NCI-H1105 treated with DMSO at 0.1 percent for 48 hours (cell line): ENCODE measurements around the gene CCDC183.
"Not testable (repeated sequence)": the region's sequence is repeated elsewhere in the genome, so short reads cannot be mapped to it uniquely, and the experiment has no call there.

Experiments used
- DNase-seq: peaks from one replicate; lab custom pipeline; 2025; lab: John Stamatoyannopoulos, UW

CCDC183 gene

GRCh38 chr9:136825295-136826187, 29.4 kb downstream of the CCDC183 start:
- no peak for DNase-seq

DNA sequence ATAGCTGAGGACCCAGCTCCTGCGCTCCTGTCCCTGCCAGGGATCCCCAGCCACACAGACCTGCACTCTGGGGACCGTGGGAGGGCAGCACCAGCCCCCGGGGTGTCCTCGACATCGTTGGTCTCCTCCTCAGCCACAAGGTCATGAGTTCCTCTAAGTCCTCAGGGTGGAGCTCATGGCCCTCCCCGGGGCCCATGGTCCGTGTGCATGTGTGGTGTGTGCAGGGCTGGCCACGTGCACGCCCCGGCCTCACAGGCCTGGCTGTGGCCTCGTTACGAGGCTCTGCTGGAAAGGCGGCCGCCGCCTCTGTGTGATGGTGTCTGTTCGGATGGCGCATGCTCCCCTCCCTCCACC, 30.0 kb downstream of the CCDC183 start:
- no peak for DNase-seq

- DNase-seq = no peak
Observed at GRCh38 chr9:136826703-136827582, 30.8 kb downstream of the CCDC183 start.

DNA sequence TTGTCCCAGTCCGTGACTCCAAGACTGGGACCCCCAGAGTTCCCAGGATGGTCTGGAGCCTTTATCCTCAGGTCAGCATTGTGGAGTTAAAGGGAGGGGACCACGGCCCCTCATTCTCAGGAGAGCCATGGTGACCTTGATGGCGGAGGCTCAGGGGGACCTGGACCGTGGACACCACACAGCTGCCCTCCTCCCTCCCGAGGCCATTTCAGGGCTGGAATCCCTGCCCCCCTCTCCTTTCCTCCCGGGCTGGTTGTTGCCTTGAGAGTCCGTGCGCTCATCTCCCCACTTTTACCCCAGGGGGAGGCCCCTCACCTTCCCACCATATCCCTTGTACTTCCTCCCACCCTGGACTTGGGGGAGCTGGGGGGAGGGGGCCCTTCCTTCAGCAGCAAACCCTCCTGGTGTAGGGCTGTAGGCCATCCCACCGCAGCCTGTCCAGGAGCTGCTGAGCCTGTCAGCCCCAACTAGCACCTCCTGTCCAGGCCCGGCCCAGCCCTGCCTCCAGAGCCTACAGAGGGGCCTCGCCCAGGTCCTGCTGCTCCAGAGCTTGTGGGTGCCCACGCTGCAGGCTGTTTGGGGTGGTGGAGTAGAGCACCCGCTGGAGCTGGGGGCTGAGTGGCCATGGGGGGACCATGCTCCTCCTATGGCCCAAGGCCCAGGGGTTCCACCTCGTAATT, 31.8 kb downstream of the CCDC183 start:
- no peak for DNase-seq

- DNase-seq = no peak
Observed at GRCh38 chr9:136828474-136829140, 32.5 kb downstream of the CCDC183 start.

- no peak for DNase-seq
Observed at GRCh38 chr9:136829412-136829811, 33.3 kb downstream of the CCDC183 start.

DNA sequence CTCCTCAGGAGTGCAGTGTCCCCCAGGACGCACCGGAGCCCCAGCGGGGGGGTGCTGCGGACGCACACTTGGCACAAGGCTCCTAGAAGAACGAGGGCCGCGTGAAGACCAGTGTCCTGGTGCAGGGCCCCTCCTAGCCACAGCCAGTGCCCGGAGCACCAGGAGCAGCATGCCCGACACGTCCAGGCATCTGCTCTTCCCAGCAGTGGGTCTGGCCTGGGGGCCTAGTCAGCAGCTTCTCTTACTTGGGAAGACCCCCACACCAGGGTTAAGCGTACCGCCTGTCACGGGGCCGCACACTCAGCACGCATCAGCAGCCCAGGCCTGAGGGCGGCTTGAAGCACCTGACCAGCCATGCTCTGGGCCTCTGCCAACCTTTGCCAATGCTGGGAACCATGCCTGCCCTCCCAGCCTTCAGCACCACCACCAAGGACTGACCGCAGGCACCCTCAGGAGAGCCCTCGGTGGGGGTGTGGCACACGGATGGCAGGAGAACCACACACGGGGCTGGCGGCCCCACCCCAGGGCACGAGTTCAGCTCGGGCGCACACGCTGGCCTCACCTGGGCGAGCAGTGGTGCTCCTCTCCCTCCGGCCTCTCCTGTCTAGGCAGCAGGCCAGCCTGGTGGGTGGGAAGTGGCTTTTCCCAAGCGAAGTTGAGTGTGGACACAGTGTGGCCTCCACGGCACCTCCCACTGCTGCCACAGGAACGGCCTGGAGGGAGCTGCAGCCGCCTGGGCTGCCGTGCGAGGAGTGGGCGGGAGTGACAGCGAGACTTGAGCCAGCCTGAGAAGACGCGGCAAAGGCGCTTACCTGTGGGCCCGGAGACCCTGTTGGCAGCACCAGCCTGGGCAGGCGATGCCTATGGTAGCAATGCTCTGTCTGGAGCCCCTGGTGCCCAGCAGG, 34.1 kb downstream of the CCDC183 start:
- DNase-seq = no peak

DNA sequence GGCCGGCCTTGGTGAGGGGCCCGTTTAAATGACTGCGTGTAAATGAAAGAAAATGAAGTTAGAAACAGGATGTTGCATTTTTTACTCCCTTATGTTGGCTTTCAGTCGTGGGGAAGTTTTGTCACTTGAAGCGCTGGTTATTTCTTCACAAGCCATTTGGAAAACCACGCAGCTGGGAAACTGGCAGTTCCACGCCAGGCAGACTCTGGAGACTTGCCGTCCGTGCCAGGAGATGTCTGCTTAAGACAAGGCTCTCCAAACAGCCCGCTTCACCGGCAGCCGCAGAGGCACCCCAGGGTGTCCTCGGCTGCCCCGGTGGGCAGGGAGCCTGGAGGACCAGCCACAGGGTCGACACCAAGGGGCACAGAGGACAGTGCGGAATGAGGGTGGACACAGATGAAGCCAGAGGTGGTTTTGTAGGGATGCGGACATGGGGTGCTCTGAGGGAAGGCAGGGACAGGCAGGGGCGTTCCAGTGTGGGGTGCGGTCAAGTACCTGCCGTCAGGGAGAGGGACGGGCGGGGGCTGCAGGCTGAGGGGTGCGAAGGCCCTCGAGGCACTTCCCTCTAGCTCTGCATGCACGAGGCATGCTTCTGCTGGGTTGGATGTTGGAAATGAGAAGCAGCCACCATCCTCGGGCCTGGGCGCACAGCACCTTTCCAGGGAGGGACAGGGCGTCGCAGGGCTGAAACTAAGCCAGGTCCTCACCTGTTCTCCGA, 35.0 kb downstream of the CCDC183 start:
- DNase-seq = no peak

GRCh38 chr9:136831720-136832104, 35.6 kb downstream of the CCDC183 start:
- DNase-seq = no peak

GRCh38 chr9:136832581-136832980, 36.4 kb downstream of the CCDC183 start:
- DNase-seq = no peak

GRCh38 chr9:136833381-136834048, 37.4 kb downstream of the CCDC183 start:
- DNase-seq = not testable (repeated sequence)

DNA sequence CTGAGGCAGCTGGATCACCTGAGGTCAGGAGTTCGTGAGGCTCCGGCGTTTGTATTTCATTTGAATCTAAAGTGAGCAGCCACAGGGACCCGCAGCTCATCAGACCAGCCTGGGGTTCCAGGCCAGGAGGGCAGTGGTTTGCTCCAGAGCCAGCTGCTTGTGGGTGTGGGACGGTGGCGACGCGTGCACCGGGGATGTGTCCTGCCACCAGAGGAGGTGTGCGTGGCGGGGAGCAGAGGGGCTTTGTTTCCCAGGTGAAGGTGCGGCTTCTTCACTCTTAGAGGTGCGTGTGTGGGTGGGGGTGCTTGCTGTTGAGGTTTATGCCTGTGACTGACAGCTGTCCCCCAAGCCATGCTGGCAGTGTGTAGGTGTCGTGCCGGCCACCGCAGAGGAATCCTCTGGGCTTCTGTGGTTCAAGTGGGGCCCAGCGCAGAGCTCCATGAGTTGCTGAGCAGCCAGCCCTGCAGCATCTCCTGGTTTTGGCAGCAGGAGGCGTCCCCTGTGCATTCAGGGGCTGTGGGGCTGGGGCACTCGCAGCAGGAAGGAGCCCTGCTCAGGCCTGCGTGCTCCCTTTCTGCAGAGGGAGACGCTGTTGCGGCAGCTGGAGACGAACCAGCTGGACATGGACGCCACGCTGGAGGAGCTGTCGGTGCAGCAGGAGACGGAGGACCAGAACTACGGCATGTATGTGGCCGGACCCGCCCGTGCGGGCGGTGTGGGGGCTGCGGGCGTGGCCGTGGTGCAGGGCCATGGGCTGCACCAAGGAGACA, 39.2 kb downstream of the CCDC183 start:
- no peak for DNase-seq

GRCh38 chr9:136835932-136836904, 40.1 kb downstream of the CCDC183 start:
- DNase-seq = no peak

DNA sequence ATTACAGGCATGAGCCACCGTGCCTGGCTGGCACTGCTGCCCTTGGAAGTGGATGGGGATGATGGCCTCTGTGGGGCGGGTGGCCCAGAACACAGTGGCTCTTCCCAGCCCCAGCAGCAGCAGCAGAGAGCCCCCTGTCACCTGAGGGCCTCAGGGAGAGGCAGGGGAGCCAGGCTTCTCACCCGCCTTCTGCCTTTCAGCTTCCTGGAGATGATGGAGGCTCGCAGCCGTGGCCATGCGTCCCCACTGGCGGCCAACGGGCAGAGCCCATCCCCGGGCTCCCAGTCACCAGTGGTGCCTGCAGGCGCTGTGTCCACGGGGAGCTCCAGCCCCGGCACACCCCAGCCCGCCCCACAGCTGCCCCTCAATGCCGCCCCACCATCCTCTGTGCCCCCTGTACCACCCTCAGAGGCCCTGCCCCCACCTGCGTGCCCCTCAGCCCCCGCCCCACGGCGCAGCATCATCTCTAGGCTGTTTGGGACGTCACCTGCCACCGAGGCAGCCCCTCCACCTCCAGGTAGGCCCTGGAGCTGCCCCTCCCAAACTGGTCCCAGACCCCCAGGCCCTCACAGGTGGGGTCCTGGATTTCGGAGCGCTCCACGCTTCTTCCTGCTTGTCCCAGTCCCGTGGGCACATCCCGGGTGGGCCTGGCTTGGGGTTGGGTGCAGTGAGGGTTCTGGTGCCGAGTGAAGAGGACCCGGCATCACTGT, 41.2 kb downstream of the CCDC183 start:
- no peak for DNase-seq

DNA sequence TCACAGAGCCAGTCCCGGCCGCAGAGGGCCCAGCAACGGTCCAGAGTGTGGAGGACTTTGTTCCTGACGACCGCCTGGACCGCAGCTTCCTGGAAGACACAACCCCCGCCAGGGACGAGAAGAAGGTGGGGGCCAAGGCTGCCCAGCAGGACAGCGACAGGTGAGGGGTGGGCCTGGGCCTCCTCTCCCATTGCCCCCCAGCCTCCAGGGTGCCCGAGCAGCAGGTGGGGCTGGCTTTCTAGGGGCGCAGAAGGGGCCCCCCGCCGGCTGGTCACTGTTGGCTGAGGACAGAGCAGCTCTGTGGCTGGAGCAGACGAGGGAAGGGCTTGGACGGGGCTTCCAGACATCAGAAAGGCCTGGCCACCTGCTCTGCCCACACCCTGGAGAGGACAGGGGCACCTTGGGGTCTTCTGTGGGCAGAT, 41.7 kb downstream of the CCDC183 start:
- DNase-seq = not testable (repeated sequence)

DNA sequence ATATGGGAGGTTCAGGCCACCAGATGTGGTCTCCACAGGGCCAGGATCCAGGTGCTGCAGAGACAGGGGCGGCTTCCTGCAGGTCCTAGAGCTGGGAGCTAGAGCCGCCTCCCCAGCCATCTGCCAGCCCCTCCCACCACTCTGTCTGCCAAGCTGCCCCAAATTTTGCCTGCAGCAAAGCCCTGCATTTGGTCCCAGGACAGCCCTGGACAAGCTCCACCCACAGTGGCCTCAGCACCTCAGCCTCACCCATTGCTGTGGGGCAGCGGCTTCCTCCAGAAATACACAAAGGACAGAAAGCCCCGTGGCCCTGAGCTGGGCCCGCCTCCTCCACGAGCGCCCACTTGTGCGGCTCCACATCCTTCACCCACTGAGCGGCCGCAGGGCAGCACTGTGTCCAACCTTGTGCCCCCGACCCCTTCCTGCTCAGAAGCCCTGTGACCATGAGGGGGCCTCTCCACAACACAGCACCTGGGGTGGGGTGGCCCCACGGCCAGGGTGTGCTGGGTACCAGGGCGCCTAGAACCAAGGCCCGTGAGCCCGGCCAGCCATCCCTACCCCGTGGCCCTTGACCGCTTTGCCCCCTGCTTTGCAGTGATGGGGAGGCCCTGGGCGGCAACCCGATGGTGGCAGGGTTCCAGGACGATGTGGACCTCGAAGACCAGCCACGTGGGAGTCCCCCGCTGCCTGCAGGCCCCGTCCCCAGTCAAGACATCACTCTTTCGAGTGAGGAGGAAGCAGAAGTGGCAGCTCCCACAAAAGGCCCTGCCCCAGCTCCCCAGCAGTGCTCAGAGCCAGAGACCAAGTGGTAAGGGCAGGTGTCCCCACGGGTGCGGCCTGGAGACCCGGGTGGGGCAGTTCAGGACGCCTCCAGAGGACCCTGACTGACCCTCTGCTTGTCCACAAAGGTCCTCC, 42.4 kb downstream of the CCDC183 start:
- DNase-seq = no peak
